GM12865 (cell line): ENCODE measurements around the gene PLA2R1.

Experiments used
- DNase-seq: peaks from one replicate; pipeline ENCODE4 v3.0.0; 2010; ENCODE audit warnings: low read depth
- H3K4me3 ChIP-seq: 2 replicates; pipeline ENCODE4 v1.5.1; 2011; ENCODE audit warnings: mild to moderate bottlenecking, low read depth, low read length, control low read depth
- TF ChIP-seq, protein P1 (sequence below): IDR thresholded peaks from 2 replicates; pipeline ENCODE4 v1.5.1; 2011; ENCODE audit warnings: low read length, control low read depth, low read depth, inconsistent platforms; ENCODE audit not compliant: insufficient read depth; ENCODE audit errors: missing control alignments

PLA2R1 gene

DNA sequence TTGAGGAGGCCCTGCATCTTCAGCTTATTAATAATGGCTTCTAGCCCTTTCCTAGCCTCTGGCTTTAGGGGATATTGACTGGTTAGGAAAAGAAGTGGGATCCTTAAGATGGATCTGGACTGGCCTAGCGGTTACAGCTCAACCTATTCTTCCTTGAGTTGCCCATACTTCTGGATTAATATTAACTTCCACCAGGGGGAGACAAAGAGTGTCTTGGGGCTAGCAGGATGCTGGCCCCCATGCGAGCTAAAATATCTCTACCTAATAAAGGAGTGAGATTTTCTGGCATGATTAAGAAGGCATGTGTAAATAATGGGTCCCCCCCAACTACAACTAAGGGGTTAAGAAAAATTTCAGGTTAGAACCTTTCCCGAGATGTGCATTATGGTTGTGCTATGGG lies 23.2 kb upstream of the PLA2R1 start:
- DNase-seq: no peak
- no peak overlapping the region for H3K4me3 ChIP-seq
- TF ChIP-seq, protein P1, sequence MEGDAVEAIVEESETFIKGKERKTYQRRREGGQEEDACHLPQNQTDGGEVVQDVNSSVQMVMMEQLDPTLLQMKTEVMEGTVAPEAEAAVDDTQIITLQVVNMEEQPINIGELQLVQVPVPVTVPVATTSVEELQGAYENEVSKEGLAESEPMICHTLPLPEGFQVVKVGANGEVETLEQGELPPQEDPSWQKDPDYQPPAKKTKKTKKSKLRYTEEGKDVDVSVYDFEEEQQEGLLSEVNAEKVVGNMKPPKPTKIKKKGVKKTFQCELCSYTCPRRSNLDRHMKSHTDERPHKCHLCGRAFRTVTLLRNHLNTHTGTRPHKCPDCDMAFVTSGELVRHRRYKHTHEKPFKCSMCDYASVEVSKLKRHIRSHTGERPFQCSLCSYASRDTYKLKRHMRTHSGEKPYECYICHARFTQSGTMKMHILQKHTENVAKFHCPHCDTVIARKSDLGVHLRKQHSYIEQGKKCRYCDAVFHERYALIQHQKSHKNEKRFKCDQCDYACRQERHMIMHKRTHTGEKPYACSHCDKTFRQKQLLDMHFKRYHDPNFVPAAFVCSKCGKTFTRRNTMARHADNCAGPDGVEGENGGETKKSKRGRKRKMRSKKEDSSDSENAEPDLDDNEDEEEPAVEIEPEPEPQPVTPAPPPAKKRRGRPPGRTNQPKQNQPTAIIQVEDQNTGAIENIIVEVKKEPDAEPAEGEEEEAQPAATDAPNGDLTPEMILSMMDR: peak; percentile 16

DNA sequence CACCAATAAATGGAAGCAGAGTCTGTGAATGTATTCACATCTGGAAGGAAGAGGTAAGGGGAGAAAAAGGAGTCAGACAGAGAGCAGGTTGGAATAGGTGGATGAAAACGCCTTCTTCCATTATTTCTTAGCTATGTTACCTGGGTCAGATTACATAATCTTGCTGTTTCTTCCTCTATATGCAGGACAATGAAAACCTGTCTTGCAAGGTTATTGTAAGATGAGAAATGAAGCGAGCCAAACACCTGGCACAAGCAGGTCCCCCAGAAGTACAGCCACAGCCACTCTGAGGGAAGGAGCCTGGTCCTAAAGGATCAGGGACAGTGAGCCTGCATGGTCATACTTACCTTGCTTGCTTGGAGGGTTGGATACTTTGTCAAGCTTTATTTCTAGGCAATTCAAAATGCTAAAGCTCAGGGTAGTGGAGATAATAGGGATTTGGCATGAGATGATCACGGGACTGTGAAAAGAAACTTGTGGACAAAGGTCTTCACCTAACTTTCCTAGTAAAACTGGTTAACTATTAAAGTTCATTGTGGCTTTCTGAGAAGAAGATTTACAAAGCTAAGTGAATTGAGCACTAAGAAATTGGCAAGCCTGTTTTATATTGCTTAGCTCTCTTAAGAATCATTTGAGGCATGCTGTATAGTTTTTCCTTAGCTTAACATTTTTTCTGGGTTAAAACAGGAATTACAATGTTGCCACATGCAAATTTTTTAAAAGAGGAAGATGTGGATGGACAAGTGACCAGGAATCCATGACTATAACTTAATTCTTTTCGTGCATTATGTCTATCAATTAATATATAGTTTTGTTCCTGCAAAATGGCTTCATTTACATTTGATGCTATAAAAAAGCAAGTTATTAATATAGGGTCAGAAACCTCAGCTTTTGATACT lies 15.7 kb upstream of the PLA2R1 start:
- TF ChIP-seq, protein P1: no peak
- no peak for DNase-seq
- no peak overlapping the region for H3K4me3 ChIP-seq

DNA sequence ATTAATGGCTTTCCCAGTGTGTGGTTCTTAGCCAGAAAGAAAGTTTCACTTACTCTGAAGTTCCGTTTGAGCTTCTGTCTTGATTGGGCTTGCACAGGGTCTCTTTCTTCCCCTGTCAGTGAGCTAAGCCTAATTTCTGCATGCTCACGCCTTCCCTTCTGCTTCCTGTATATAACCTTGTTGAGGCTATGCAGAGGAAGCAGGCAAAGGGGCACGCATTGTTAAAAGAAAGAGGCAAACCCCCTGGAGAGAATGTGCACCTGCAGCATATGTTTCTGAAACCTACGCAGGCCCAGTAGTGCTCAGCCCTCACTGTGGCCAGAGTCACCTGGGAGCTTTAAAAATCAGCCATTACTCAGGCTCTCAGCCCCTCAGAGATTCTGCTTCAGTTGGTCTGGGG lies 14.5 kb upstream of the PLA2R1 start:
- no peak overlapping the region for H3K4me3 ChIP-seq
- TF ChIP-seq, protein P1: no peak
- no peak for DNase-seq

- DNase-seq: no peak
- TF ChIP-seq, protein P1: no peak
- no peak overlapping the region for H3K4me3 ChIP-seq
These were observed 13.8 kb upstream of the PLA2R1 start for GRCh38 chr2:160076241-160076640.

GRCh38 chr2:160075171-160075570 lies 12.8 kb upstream of the PLA2R1 start:
- DNase-seq: no peak
- no peak overlapping the region for H3K4me3 ChIP-seq
- TF ChIP-seq, protein P1: no peak

DNA sequence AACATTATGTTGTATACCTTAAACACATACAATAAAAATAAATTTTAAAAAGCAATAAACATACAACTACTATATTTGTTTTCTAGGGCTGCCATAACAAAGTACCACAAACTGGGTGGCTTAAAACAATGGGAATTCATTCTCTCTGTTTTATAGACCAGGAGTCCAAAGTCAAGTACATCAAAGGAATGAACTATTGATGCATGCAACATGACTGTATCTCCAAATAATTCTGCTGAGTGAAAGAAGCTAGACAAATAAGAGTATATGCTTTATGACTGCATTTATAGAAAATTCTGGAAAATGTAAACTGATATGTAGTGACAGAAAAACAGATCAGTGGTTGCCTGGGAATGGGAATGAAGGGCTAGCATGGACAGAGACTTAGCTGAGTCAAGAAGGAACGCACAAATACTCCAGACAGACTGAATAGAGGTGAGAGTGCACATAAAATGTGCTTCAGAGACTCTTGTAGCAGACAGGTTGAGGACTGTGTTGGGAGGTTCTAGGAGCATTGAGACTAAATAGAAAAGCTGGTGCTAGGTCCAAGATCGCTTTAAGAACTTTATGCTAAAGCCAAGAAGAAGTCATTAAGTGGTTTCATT lies 11.0 kb upstream of the PLA2R1 start:
- no peak for DNase-seq
- TF ChIP-seq, protein P1: no peak
- no peak overlapping the region for H3K4me3 ChIP-seq
